GM23338 (cell line): ENCODE measurements around the gene FILIP1L. TPM values are rescaled to one million over a fixed set of nuclear protein-coding genes. Genes with fewer than 3 reads are reported as not detected.

ENCODE experiments used
- ATAC-seq: fragments of 200-7000 bp; cut with Tn5 transposase; 3 replicates; pipeline ENCODE4 v1.9.1; 2020
- DNase-seq: peaks from one replicate; pipeline ENCODE4 v3.0.0-alpha.2; 2015; ENCODE audit warnings: low spot score
- H2AFZ ChIP-seq: fragments of 200-600 bp; sonication (generic); 2 replicates; pipeline ENCODE4 v1.8.0; 2016; ENCODE audit warnings: antibody characterized with exemption, mild to moderate bottlenecking, moderate library complexity
- H3F3A ChIP-seq: fragments of 200-600 bp; sonication (generic); replicated peaks from 2 replicates; pipeline ENCODE4 v1.8.0; 2017; ENCODE audit warnings: antibody characterized with exemption, mixed run types, low read depth
- H3K27ac ChIP-seq: fragments of 200-600 bp; sonication (generic); 2 replicates; pipeline ENCODE4 v1.6.1; 2016; ENCODE audit warnings: low read depth
- H3K27me3 ChIP-seq: fragments of 200-600 bp; sonication (generic); 2 replicates; pipeline ENCODE4 v1.8.0; 2016; ENCODE audit warnings: mild to moderate bottlenecking, mixed run types, moderate library complexity; ENCODE audit not compliant: insufficient read depth
- H3K36me3 ChIP-seq: fragments of 200-600 bp; sonication (generic); 2 replicates; pipeline ENCODE4 v1.8.0; 2016; ENCODE audit warnings: mild to moderate bottlenecking; ENCODE audit not compliant: insufficient read depth
- H3K4me1 ChIP-seq: fragments of 200-600 bp; sonication (generic); 2 replicates; pipeline ENCODE4 v1.8.0; 2016; ENCODE audit warnings: mild to moderate bottlenecking, moderate library complexity; ENCODE audit not compliant: insufficient read depth
- H3K4me2 ChIP-seq: fragments of 200-600 bp; sonication (generic); 2 replicates; pipeline ENCODE4 v1.7.1; 2017; ENCODE audit warnings: mixed run types
- H3K4me3 ChIP-seq: fragments of 200-600 bp; sonication (generic); 2 replicates; pipeline ENCODE4 v1.6.1; 2016; ENCODE audit warnings: mixed run types
- H3K79me2 ChIP-seq: fragments of 200-600 bp; sonication (generic); replicated peaks from 2 replicates; pipeline ENCODE4 v1.8.0; 2017; ENCODE audit warnings: mild to moderate bottlenecking; ENCODE audit not compliant: insufficient read depth
- H3K9me2 ChIP-seq: fragments of 200-600 bp; sonication (generic); 2 replicates; pipeline ENCODE4 v1.8.0; 2017; ENCODE audit not compliant: insufficient read depth
- H4K20me1 ChIP-seq: fragments of 200-600 bp; sonication (generic); replicated peaks from 2 replicates; pipeline ENCODE4 v1.8.0; 2017; ENCODE audit warnings: mild to moderate bottlenecking; ENCODE audit not compliant: insufficient read depth
- H3K27ac Mint-ChIP-seq: 2 replicates; pipeline ENCODE4 v1.8.0; 2020; ENCODE audit warnings: inconsistent platforms, mild to moderate bottlenecking, moderate library complexity, mixed read lengths
- H3K27me3 Mint-ChIP-seq: 3 replicates; pipeline ENCODE4 v1.8.0; 2022; ENCODE audit warnings: low read depth, mild to moderate bottlenecking, moderate library complexity, mixed read lengths, inconsistent platforms; ENCODE audit not compliant: insufficient read depth, poor library complexity
- H3K36me3 Mint-ChIP-seq: 3 replicates; pipeline ENCODE4 v1.8.0; 2021; ENCODE audit warnings: low read depth, mild to moderate bottlenecking, inconsistent platforms, moderate library complexity, mixed read lengths
- H3K4me1 Mint-ChIP-seq: 3 replicates; pipeline ENCODE4 v1.8.0; 2020; ENCODE audit warnings: mild to moderate bottlenecking, inconsistent platforms, mixed read lengths
- H3K4me3 Mint-ChIP-seq: 3 replicates; pipeline ENCODE4 v1.8.0; 2021; ENCODE audit warnings: moderate library complexity, mild to moderate bottlenecking, inconsistent platforms, mixed read lengths
- H3K9me3 Mint-ChIP-seq: 3 replicates; pipeline ENCODE4 v1.8.0; 2020; ENCODE audit warnings: moderate library complexity, mild to moderate bottlenecking, inconsistent platforms, mixed read lengths
- EZH2 ChIP-seq: fragments of 200-600 bp; sonication (generic); IDR thresholded peaks from one replicate; pipeline ENCODE4 v1.8.0; 2017; ENCODE audit warnings: antibody characterized with exemption, mild to moderate bottlenecking, low read depth; ENCODE audit not compliant: unreplicated experiment
- EZH2phosphoT487 ChIP-seq: fragments of 200-600 bp; sonication (generic); IDR thresholded peaks from one replicate; pipeline ENCODE4 v1.8.1; 2018; ENCODE audit warnings: antibody characterized with exemption; ENCODE audit not compliant: unreplicated experiment
- JUNB ChIP-seq: IDR thresholded peaks from one replicate; pipeline ENCODE4 v1.6.1; 2016; ENCODE audit warnings: antibody characterized with exemption; ENCODE audit not compliant: unreplicated experiment
- NANOG ChIP-seq: IDR thresholded peaks from 2 replicates; pipeline ENCODE4 v1.6.1; 2016; ENCODE audit warnings: antibody characterized with exemption, borderline replicate concordance
- POLR2AphosphoS5 ChIP-seq: IDR thresholded peaks from 2 replicates; pipeline ENCODE4 v1.6.1; 2016; ENCODE audit warnings: antibody characterized with exemption, low read depth
- STAT1 ChIP-seq: IDR thresholded peaks from one replicate; pipeline ENCODE4 v1.6.1; 2016; ENCODE audit warnings: antibody characterized with exemption; ENCODE audit not compliant: unreplicated experiment
- ZNF114 ChIP-seq: fragments of 250-450 bp; sonication (Bioruptor Pico); IDR thresholded peaks from 2 replicates; pipeline ENCODE4 v1.5.0; 2020; ENCODE audit warnings: mild to moderate bottlenecking, moderate library complexity
- ZNF331 ChIP-seq: fragments of 250-450 bp; sonication (Bioruptor Pico); IDR thresholded peaks from 2 replicates; pipeline ENCODE4 v1.5.0; 2020; ENCODE audit warnings: low read depth, mild to moderate bottlenecking, moderate library complexity
- polyA plus RNA-seq: library from polyadenylated mRNA; unstranded; fragments of >200 nt; fragmentation: Nextera tagmentation; extraction: Ambion mirVana; gene quantifications from 2 replicates; pipeline ENCODE4 v1.2.1, GENCODE V29; 2016
- total RNA-seq: library from RNA; depleted of rRNA; stranded (reverse); fragments of >200 nt; shearing (Covaris generic); gene quantifications from 2 replicates; pipeline ENCODE4 v1.2.3, GENCODE V29; 2014
- TF ChIP-seq, protein P1 (sequence below): IDR thresholded peaks from one replicate; pipeline ENCODE4 v1.6.1; 2018; ENCODE audit warnings: antibody characterized with exemption; ENCODE audit not compliant: unreplicated experiment
- TF ChIP-seq, protein P2 (sequence below): fragments of 250-450 bp; sonication (Bioruptor Pico); IDR thresholded peaks from 2 replicates; pipeline ENCODE4 v1.5.0; 2020; ENCODE audit warnings: mild to moderate bottlenecking, moderate library complexity

FILIP1L gene
- total and polyA plus RNA-seq, 2 experiments from 2014 or later, result 1.6 TPM; not detected in 1

DNA sequence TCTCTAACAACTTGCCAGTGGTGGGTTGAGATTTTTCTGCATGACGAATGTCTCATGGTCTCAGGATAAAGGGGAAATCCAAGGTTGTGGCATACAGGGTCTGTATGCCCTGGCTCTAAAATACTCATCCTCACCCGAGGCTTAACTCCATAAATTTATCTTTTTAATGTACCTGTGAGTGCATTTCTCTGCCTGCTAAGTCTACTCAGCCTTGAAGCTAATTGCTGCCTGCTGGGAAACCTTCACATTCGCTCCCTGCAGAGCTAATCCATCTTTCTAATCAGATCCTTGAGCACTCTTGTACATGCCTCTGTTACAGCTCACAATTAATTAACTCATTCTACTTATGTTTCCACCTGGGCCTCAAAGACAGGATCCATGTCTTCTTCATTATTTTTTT lies 202.9 kb downstream of the FILIP1L start (continued):
- TF ChIP-seq, protein P1, sequence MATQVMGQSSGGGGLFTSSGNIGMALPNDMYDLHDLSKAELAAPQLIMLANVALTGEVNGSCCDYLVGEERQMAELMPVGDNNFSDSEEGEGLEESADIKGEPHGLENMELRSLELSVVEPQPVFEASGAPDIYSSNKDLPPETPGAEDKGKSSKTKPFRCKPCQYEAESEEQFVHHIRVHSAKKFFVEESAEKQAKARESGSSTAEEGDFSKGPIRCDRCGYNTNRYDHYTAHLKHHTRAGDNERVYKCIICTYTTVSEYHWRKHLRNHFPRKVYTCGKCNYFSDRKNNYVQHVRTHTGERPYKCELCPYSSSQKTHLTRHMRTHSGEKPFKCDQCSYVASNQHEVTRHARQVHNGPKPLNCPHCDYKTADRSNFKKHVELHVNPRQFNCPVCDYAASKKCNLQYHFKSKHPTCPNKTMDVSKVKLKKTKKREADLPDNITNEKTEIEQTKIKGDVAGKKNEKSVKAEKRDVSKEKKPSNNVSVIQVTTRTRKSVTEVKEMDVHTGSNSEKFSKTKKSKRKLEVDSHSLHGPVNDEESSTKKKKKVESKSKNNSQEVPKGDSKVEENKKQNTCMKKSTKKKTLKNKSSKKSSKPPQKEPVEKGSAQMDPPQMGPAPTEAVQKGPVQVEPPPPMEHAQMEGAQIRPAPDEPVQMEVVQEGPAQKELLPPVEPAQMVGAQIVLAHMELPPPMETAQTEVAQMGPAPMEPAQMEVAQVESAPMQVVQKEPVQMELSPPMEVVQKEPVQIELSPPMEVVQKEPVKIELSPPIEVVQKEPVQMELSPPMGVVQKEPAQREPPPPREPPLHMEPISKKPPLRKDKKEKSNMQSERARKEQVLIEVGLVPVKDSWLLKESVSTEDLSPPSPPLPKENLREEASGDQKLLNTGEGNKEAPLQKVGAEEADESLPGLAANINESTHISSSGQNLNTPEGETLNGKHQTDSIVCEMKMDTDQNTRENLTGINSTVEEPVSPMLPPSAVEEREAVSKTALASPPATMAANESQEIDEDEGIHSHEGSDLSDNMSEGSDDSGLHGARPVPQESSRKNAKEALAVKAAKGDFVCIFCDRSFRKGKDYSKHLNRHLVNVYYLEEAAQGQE, result no peak
- TF ChIP-seq EZH2 (no peak), ZNF331 (no peak), EZH2phosphoT487 (no peak)

DNA sequence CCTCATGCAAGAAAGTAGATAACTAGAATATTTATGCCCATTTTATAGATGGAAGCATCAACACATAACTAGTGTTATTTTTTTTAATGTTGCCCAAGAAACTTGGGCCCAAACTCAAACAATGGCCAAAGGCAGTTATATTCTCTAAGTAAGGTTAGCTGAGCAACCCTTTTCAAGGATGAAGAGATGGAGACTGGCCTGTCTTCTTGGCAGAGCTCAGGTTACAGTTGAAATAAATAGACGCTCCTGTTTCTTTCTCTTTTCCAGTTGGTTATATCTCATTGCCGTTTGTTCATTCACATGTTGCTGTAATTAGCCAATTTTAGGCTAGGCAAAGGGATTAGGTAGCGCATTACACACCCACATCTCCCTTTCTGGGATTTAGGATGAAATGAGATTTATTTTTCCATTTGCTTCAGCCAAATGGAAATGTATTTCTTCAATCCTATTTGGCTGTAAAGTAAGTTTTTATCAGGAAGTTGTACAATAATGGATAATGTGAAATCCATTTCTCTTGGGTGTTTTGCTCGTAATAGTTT lies 203.5 kb downstream of the FILIP1L start:
- ATAC-seq (no peak), DNase-seq (no peak)
- Histone ChIP-seq H3K4me1 (peaks cover 22% of the 10 kb centered on the region), H3K36me3 (no peaks in the 10 kb centered on the region), H4K20me1 (no peaks in the 10 kb centered on the region; the same call in 1 of the 2 replicates), H3F3A (no peaks in the 10 kb centered on the region), H2AFZ (no peak overlapping the region), H3K27ac (no peak overlapping the region), H3K9me2 (no peaks in the 10 kb centered on the region), H3K79me2 (peaks cover 5% of the 10 kb centered on the region; the same call in 1 of the 2 replicates), H3K4me3 (no peak overlapping the region), H3K4me2 (0 out of 2 replicates have a peak overlapping the region, but pooled peaks have one; percentile 0), H3K27me3 (no peaks in the 10 kb centered on the region)
- no peaks in the 10 kb centered on the region for H3K27me3 Mint-ChIP-seq
- no peak overlapping the region for H3K4me3 Mint-ChIP-seq
- H3K4me1 Mint-ChIP-seq, result peaks cover 44% of the 10 kb centered on the region
- H3K36me3 Mint-ChIP-seq, result no peaks in the 10 kb centered on the region
- no peak overlapping the region for H3K27ac Mint-ChIP-seq
- no peaks in the 10 kb centered on the region for H3K9me3 Mint-ChIP-seq
- TF ChIP-seq NANOG, result no peak
- TF ChIP-seq, protein P2, sequence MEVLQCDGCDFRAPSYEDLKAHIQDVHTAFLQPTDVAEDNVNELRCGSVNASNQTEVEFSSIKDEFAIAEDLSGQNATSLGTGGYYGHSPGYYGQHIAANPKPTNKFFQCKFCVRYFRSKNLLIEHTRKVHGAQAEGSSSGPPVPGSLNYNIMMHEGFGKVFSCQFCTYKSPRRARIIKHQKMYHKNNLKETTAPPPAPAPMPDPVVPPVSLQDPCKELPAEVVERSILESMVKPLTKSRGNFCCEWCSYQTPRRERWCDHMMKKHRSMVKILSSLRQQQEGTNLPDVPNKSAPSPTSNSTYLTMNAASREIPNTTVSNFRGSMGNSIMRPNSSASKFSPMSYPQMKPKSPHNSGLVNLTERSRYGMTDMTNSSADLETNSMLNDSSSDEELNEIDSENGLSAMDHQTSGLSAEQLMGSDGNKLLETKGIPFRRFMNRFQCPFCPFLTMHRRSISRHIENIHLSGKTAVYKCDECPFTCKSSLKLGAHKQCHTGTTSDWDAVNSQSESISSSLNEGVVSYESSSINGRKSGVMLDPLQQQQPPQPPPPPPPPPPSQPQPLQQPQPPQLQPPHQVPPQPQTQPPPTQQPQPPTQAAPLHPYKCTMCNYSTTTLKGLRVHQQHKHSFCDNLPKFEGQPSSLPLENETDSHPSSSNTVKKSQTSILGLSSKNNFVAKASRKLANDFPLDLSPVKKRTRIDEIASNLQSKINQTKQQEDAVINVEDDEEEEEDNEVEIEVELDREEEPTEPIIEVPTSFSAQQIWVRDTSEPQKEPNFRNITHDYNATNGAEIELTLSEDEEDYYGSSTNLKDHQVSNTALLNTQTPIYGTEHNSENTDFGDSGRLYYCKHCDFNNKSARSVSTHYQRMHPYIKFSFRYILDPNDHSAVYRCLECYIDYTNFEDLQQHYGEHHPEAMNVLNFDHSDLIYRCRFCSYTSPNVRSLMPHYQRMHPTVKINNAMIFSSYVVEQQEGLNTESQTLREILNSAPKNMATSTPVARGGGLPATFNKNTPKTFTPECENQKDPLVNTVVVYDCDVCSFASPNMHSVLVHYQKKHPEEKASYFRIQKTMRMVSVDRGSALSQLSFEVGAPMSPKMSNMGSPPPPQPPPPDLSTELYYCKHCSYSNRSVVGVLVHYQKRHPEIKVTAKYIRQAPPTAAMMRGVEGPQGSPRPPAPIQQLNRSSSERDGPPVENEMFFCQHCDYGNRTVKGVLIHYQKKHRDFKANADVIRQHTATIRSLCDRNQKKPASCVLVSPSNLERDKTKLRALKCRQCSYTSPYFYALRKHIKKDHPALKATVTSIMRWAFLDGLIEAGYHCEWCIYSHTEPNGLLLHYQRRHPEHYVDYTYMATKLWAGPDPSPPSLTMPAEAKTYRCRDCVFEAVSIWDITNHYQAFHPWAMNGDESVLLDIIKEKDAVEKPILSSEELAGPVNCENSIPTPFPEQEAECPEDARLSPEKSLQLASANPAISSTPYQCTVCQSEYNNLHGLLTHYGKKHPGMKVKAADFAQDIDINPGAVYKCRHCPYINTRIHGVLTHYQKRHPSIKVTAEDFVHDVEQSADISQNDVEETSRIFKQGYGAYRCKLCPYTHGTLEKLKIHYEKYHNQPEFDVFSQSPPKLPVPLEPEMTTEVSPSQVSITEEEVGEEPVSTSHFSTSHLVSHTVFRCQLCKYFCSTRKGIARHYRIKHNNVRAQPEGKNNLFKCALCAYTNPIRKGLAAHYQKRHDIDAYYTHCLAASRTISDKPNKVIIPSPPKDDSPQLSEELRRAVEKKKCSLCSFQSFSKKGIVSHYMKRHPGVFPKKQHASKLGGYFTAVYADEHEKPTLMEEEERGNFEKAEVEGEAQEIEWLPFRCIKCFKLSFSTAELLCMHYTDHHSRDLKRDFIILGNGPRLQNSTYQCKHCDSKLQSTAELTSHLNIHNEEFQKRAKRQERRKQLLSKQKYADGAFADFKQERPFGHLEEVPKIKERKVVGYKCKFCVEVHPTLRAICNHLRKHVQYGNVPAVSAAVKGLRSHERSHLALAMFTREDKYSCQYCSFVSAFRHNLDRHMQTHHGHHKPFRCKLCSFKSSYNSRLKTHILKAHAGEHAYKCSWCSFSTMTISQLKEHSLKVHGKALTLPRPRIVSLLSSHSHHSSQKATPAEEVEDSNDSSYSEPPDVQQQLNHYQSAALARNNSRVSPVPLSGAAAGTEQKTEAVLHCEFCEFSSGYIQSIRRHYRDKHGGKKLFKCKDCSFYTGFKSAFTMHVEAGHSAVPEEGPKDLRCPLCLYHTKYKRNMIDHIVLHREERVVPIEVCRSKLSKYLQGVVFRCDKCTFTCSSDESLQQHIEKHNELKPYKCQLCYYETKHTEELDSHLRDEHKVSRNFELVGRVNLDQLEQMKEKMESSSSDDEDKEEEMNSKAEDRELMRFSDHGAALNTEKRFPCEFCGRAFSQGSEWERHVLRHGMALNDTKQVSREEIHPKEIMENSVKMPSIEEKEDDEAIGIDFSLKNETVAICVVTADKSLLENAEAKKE (CRISPR knock-in tag), result no peak
- TF ChIP-seq, protein P1, result no peak
- no peak for TF ChIP-seq ZNF114 (CRISPR knock-in tag)
- TF ChIP-seq JUNB, result no peak
- no peak for TF ChIP-seq ZNF331
- TF ChIP-seq STAT1, result no peak
- TF ChIP-seq EZH2, result no peak
- TF ChIP-seq POLR2AphosphoS5, result no peak
